ENCODE data around the gene FHAD1. TPM values are rescaled to one million over a fixed set of nuclear protein-coding genes. Genes with fewer than 3 reads are reported as not detected.
"Not testable (repeated sequence)": the region's sequence is repeated elsewhere in the genome, so short reads cannot be mapped to it uniquely, and the experiment has no call there.

Gene FHAD1
- total RNA-seq, 1 donor from 2014 or later, result not detected

GRCh38 chr1:15370268-15370667 is 123.2 kb downstream of the FHAD1 start:
- no peaks in the 10 kb centered on the region for H3K4me1 Mint-ChIP-seq (ENCODE audit: low read depth)
- H3K4me3 Mint-ChIP-seq (ENCODE audit: unreplicated experiment), result no peak overlapping the region
- DNase-seq (ENCODE audit: low spot score), result no peak
- no peak overlapping the region for H3K27ac Mint-ChIP-seq (ENCODE audit: unreplicated experiment)
- TF ChIP-seq CTCF (IDR thresholded peaks at IDR 0.05), result no peak
- peaks cover 2% of the 10 kb centered on the region for H3K27me3 Mint-ChIP-seq (ENCODE audit: low read depth)
- H3K36me3 Mint-ChIP-seq (ENCODE audit: low read depth), result no peaks in the 10 kb centered on the region
- no peaks in the 10 kb centered on the region for H3K9me3 Mint-ChIP-seq (ENCODE audit: low read depth)

- no peak for TF ChIP-seq CTCF (IDR thresholded peaks at IDR 0.05)
- Mint-ChIP-seq H3K27ac (ENCODE audit: unreplicated experiment) (no peak overlapping the region), H3K4me3 (ENCODE audit: unreplicated experiment) (no peak overlapping the region), H3K27me3 (ENCODE audit: low read depth) (peaks cover 2% of the 10 kb centered on the region), H3K36me3 (ENCODE audit: low read depth) (no peaks in the 10 kb centered on the region), H3K9me3 (ENCODE audit: low read depth) (no peaks in the 10 kb centered on the region), H3K4me1 (ENCODE audit: low read depth) (no peaks in the 10 kb centered on the region)
- no peak for DNase-seq (ENCODE audit: low spot score)
Measured at GRCh38 chr1:15370781-15371520, 123.9 kb downstream of the FHAD1 start.

- no peak for DNase-seq (ENCODE audit: low spot score)
- Mint-ChIP-seq H3K9me3 (ENCODE audit: low read depth) (no peaks in the 10 kb centered on the region), H3K27me3 (ENCODE audit: low read depth) (no peaks in the 10 kb centered on the region), H3K4me1 (ENCODE audit: low read depth) (no peaks in the 10 kb centered on the region), H3K36me3 (ENCODE audit: low read depth) (no peaks in the 10 kb centered on the region), H3K27ac (ENCODE audit: unreplicated experiment) (no peak overlapping the region), H3K4me3 (ENCODE audit: unreplicated experiment) (no peak overlapping the region)
- no peak for TF ChIP-seq CTCF (IDR thresholded peaks at IDR 0.05)
Measured at GRCh38 chr1:15371610-15372545, 124.9 kb downstream of the FHAD1 start.

- Mint-ChIP-seq H3K4me1 (ENCODE audit: low read depth) (no peaks in the 10 kb centered on the region), H3K27me3 (ENCODE audit: low read depth) (peaks cover 30% of the 10 kb centered on the region), H3K9me3 (ENCODE audit: low read depth) (no peaks in the 10 kb centered on the region), H3K36me3 (ENCODE audit: low read depth) (no peaks in the 10 kb centered on the region), H3K4me3 (ENCODE audit: unreplicated experiment) (no peak overlapping the region), H3K27ac (ENCODE audit: unreplicated experiment) (no peak overlapping the region)
- TF ChIP-seq CTCF (IDR thresholded peaks at IDR 0.05), result no peak
- DNase-seq (ENCODE audit: low spot score), result no peak
Measured at GRCh38 chr1:15378729-15379128, 131.7 kb downstream of the FHAD1 start.

GRCh38 chr1:15379151-15379550 is 132.1 kb downstream of the FHAD1 start:
- not testable (repeated sequence) for DNase-seq (ENCODE audit: low spot score); H3K36me3 Mint-ChIP-seq (ENCODE audit: low read depth); H3K4me3 Mint-ChIP-seq (ENCODE audit: unreplicated experiment); H3K9me3 Mint-ChIP-seq (ENCODE audit: low read depth); H3K4me1 Mint-ChIP-seq (ENCODE audit: low read depth); H3K27ac Mint-ChIP-seq (ENCODE audit: unreplicated experiment)
- peaks cover 34% of the 10 kb centered on the region for H3K27me3 Mint-ChIP-seq (ENCODE audit: low read depth)
